ENCODE data around the gene MMD.

- TF ChIP-seq CTCF (IDR thresholded peaks at IDR 0.05; ENCODE audit: low read length) (no peak), EZH2 (IDR thresholded peaks at IDR 0.05; ENCODE audit: borderline replicate concordance, low read length) (no peak)
Observed at GRCh38 chr17:55421179-55421934, at the start of gene MMD.
